OCI-M2 (cell line): ENCODE data around the gene SPHK2.

Experiments used
- DNase-seq: peaks from one replicate; lab custom pipeline; 2025; ENCODE audit not compliant: unreplicated experiment; lab: John Stamatoyannopoulos, UW

Gene SPHK2

GRCh38 chr19:48603850-48604249 lies 15.5 kb upstream of the SPHK2 start:
- no peak for DNase-seq

GRCh38 chr19:48606463-48607358 lies 12.6 kb upstream of the SPHK2 start, which contains the start of gene SPACA4:
Gene SPACA4 (plus strand): TSS chr19:48606742. CDS start chr19:48606979, 237 bp downstream.
- no peak for DNase-seq

- no peak for DNase-seq
Measured at GRCh38 chr19:48607359-48607755, 11.9 kb upstream of the SPHK2 start.

- no peak for DNase-seq
Measured at GRCh38 chr19:48608798-48609263, 10.5 kb upstream of the SPHK2 start.

GRCh38 chr19:48609571-48610108 lies 9.7 kb upstream of the SPHK2 start:
- DNase-seq = no peak

GRCh38 chr19:48611872-48612271 lies 7.4 kb upstream of the SPHK2 start:
- DNase-seq = no peak

- DNase-seq = no peak
Measured at GRCh38 chr19:48613024-48613851, 6.1 kb upstream of the SPHK2 start.

GRCh38 chr19:48613852-48614435 lies 5.4 kb upstream of the SPHK2 start:
- no peak for DNase-seq

GRCh38 chr19:48614436-48615230 lies 4.7 kb upstream of the SPHK2 start, which contains the start of gene FAM83E:
Gene FAM83E (minus strand): TSS chr19:48615076. CDS start chr19:48613372, 1,704 bp downstream.
- no peak for DNase-seq

- DNase-seq = no peak
Measured at GRCh38 chr19:48615231-48616040, 3.9 kb upstream of the SPHK2 start.

- no peak for DNase-seq
Measured at GRCh38 chr19:48616041-48616436, 3.3 kb upstream of the SPHK2 start.

- no peak for DNase-seq
Measured at GRCh38 chr19:48616491-48617056, 2.7 kb upstream of the SPHK2 start.

- no peak for DNase-seq
Measured at GRCh38 chr19:48617146-48617937, 2.0 kb upstream of the SPHK2 start.

- DNase-seq = no peak
Measured at GRCh38 chr19:48618278-48618915, 909 bp upstream of the SPHK2 start.

GRCh38 chr19:48619692-48620585 lies 633 bp downstream of the SPHK2 start:
- DNase-seq = no peak

GRCh38 chr19:48623556-48624066 lies 4.3 kb downstream of the SPHK2 start:
- no peak for DNase-seq
